Kidney glomerular epithelial cell (primary cell): ENCODE data around the gene LAPTM4A.
A peak's percentile ranks its signal among the peaks of the same experiment; 100 is the strongest.
"Not testable (repeated sequence)": the region's sequence is repeated elsewhere in the genome, so short reads cannot be mapped to it uniquely, and the experiment has no call there.

ENCODE experiments used
- DNase-seq: peaks from one replicate; lab custom pipeline; 2025; lab: John Stamatoyannopoulos, UW

The LAPTM4A gene

GRCh38 chr2:20051532-20052228 is at the start of gene LAPTM4A:
LAPTM4A (minus strand) TSS chr2:20051628; CDS start chr2:20051520, 108 bp downstream.
- peak; percentile 99 for DNase-seq

DNA sequence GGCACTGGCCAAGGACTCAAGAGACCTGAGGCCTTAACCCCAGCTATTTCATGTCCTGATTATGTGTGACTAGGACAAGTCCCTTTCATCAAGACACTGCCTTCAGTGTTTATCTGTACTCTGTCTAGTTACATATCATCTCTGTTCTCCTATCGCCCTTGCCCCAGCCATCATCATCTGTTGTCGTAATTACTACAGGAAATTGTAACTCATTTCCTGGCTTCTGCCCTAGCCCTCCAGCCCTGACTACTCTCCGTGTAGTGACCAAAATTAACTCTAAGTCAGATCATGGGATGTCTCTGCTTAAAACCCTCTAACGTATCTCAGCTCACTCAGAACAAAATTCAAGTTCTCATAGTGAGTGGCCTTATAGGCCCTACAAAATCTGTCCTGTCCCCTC is 49.3 kb upstream of the LAPTM4A start:
- DNase-seq: no peak

DNA sequence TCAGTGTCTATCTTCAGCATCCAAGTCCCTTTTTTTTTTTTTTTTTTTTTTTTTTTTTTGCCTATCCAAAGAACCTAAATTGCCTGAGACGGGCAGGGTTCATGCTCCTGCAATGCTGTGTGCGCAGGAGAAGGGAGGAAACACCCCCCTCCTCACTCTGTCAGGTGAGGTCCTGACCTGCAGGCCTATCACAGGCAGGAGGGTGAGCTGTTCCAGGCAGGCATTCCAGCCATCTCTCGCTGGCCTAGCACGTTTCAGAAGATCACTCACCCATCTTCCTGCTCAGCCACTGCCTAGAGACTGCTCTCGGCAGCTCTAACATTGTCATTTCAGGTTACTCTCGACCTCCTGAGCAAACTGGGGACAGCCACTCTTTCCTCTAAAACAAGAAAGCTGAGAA is 48.4 kb upstream of the LAPTM4A start:
- no peak for DNase-seq

- peak; percentile 86 for DNase-seq
Observed at GRCh38 chr2:20097889-20098714, 46.7 kb upstream of the LAPTM4A start.

DNA sequence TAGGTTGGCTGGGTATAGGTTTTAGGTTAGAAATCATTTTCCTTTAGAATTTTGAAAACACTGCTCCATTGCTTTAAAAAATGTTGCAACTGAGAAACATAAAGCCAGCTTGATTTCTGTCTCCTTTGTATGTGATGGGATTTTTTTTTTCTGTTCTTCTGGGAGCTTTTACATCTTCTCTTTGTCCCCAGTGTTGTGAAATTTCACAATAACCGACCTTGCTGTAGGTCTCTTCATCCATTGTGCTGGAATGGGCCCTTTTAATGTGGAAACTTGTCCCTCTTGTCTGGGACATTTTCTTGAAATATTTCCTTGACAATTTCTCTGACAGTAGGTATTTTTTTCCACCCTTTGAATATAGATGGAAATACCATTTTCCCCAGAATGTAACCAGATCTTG is 44.0 kb upstream of the LAPTM4A start:
- DNase-seq: no peak

DNA sequence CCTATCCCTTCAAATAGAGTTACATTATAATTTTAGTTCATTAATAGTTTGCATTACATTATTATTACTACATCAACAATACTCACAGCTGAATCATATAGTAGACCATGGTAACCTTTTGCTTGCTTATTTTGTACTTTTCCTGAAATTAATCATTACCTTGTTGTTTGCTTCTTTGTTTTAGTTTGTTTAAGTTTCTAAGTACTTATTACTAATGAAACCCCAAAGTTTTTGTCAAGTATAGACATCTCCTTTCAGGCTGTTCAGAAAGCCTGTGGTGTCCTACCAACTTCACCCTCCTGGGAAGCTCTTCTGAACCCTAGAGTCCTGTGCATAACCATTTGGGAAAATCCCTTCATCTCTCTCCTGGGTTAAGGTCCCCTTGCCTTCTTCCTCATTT is 43.5 kb upstream of the LAPTM4A start:
- DNase-seq: no peak

DNA sequence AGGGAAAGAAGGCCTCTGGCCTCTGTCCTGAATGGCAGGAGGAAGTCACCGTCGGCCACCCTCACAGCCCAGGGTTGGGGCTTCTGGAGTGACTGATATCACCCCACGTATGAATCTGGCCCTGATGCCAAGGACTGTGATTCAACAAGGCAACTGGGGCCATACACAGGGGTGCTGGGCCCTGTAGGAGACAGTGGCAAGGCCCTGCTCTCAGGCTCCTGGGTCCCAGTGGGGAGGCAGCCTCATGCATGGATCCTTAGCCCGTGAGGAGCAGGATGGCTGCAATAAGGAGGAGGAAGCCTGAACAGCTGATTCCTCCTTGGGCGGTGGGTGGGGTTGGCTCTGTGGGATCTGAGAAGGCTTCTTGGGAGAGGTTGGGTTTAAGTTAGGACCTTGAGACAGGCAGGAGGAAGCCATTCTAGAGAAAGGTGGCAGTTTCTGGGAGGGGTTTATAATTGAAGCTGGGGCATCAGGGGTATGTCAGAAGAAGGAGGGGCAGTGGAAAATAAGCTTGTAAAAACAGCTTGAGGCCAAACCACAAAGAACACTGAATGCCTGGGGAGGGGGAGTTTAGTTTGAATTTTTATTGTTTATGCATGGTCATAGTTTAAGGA is 42.8 kb upstream of the LAPTM4A start:
- DNase-seq: no peak

DNA sequence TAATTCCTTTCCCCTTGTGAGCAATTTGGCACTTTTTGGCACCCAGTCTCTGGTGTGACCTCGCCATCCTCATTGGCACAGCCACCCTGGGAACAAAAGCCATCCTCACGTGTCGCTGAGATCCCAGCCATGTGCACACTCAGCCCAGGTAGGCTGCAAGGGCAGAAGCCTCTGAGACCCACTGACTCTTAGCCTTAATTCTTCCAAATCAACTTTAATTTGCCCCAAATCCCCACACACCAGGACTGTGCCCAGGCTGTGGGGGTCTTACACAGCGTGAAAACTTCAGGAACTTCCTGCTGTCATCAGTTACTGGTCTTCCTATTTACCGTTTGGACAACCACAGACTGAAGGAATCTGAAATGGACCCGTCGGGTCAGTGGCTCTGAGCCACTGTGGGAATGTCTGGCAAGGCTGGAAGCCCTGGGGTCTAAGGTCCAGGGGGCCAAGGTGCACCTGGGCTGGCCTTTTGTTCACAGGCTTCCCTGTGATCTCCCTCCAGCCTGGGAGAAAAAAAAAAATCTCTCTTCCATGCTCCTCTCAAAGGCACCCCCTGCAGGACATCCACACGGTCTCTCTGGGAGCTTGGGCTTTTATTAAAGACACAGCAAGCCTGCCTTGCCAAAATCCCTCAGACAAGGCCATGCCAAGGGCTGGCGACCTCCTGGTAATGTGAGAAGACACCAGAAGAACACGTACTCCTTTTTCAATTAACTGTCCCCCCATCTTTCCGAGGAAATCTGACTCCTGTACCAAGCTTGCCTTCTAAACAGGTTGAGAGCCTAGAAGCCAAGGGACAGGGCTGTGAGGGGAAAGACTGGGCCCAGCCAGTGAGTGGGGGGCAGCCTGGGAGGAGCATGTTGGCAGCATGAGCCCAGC is 42.1 kb upstream of the LAPTM4A start:
- DNase-seq: peak; percentile 48

DNA sequence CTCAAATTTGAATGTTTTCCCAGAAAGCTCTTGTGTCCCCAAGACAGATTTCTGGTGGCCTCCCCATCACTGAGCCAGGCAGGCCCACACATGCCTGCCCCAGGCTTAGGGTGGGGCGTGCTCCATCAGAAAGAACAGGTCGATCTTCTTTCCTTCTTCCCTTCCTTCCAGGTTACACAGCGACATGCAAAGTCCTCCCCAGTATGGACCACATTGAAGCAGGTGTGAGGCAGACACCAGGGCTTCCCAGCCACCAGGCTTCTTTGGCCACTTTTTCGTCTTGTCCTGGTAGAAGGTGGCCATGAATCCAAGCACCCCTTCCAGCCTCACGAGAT is 41.4 kb upstream of the LAPTM4A start:
- DNase-seq: no peak

GRCh38 chr2:20092226-20092900 is 40.9 kb upstream of the LAPTM4A start:
- DNase-seq: no peak

- DNase-seq: peak; percentile 72
Observed at GRCh38 chr2:20091305-20091991, 40.0 kb upstream of the LAPTM4A start.

DNA sequence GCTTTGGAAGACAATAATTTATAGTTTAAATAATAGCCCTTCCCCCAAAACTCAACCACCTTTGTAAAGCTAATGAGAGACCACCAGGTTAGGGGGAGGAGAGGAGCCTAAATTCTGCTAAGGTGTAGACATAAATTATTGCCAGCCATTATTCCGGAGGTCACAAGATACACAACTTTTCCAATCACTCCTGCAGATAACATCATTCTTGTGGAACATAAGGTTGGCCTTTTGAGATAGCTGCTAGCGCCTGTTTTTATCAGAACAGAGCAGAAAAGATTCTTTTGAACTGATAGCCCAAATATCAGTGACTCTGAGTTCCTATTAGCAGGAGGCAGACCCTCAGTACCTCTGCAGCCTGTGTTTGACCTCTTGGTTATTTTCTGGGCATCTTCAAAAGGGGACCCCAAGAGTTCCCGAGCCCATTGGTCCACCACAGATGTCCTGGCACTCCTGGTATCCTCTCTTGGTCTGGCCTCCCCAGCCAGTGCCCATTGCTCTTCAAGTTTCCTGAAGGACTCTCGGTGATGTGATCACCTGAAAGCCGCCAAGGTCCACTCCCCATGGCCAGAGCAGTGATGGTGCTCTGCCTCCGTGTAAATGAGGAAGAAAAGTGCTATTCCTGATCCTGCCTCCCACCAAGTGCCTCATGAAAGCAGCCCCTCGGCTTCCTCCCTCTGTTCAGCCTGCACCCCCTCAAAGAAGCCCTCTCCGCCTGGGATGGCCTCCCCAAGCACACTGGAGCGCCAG is 38.5 kb upstream of the LAPTM4A start:
- no peak for DNase-seq

DNA sequence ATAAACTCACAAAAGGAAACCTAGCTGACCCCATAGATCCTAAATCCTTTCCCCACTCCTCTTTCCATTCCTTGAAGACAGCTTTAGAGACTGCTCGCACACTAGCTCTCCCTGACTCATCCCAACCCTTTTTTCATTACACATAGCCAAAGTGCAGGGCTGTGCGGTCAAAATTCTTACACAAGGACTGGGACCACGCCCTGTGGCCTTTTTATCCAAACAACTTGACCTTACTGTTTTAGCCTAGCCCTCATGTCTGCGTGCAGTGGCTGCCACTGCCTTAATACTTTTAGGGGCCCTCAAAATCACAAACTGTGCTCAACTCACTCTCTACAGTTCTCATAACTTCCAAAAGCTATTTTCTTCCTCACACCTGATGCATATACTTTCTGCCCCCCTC is 34.5 kb upstream of the LAPTM4A start:
- DNase-seq: not testable (repeated sequence)

DNA sequence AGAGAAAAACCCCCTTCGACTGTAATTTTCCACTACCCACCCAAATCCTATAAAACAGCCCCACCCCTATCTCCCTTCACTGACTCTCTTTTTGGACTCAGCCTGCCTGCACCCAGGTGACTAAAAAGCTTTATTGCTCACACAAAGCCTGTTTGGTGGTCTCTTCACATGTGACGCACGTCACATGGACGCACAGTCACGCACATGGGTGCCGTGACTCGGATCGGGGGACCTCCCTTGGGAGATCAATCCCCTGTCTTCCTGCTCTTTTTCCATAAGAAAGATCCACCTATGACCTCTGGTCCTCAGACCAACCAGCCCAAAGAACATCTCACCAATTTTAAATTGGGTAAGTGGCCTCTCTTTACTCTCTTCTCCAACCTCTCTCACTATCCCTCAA is 31.4 kb upstream of the LAPTM4A start:
- not testable (repeated sequence) for DNase-seq

- no peak for DNase-seq
Observed at GRCh38 chr2:20081841-20082240, 30.4 kb upstream of the LAPTM4A start.

DNA sequence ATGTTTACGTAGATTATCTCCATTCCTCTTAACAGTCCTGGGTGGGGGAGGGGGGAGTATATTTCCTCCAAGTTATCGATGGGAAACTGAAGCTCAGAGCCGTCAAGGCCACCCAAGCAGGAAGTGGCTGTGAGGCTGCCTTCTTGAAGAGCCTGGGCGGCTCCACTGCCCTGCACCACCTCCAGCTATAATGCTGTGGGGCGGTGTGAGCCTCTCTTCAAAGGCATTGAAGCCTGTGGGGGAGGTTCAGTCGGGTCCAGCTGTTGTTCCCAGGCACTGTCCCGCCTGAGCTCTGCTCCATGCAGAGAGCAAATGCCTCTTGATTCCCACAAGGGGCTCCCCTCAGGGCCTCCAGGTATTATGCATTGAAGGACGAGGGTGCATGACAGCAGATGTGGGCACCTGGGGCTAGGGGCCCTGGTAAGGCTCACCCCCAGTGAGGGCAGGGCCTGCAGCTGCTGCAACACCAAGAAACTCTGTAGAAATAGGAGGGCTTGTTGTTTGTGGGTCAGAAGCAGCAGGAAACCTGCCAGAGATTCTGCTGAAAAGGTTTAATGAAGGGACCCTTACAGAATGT is 29.5 kb upstream of the LAPTM4A start:
- DNase-seq: no peak

GRCh38 chr2:20080428-20080827 is 29.0 kb upstream of the LAPTM4A start:
- DNase-seq: no peak

GRCh38 chr2:20079546-20080115 is 28.2 kb upstream of the LAPTM4A start:
- no peak for DNase-seq

GRCh38 chr2:20077411-20077940 is 26.0 kb upstream of the LAPTM4A start:
- no peak for DNase-seq
